HuH-7.5 (cell line): ENCODE measurements around the gene PSENEN.
A peak's percentile ranks its signal among the peaks of the same experiment; 100 is the strongest.

ENCODE experiments used
- DNase-seq: peaks from one replicate; pipeline ENCODE4 v3.0.0; 2011; ENCODE audit warnings: low spot score

Gene PSENEN

DNA sequence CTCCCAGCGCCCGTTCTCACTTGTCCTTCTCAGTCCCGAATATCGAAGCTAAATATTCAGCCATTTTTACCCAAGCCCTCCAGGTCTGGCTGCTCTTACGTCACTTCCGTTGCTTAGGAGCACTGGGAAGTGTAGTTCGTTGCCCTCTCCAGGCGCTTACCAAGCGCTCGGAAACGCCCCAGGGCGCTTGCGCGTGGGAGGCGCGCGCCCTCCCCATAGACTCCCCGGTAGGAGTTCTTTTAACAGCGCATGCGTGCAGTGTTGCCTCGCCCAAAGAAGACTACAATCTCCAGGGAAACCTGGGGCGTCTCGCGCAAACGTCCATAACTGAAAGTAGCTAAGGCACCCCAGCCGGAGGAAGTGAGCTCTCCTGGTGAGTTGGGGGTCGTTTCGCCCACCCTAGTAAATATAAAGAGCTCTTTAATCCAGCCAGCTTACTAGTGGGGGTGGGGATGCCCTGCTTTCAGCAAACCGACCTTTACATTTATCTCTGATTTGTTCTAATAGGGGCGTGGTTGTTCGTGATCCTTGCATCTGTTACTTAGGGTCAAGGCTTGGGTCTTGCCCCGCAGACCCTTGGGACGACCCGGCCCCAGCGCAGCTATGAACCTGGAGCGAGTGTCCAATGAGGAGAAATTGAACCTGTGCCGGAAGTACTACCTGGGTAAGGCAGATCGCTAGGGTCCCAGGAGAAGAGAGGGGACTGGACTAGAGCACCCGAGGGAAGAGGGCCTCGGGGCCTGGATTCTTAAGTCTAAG, at the start of gene PSENEN, which contains the start of gene U2AF1L4:
TSS of gene PSENEN (plus strand) at position 324 of the 759 bp plus-strand sequence. CDS start at position 604, 280 bp downstream.
TSS of gene U2AF1L4 (minus strand) at position 91 of the 759 bp plus-strand sequence. CDS start at position 64, 27 bp downstream.
- peak; percentile 92 for DNase-seq

DNA sequence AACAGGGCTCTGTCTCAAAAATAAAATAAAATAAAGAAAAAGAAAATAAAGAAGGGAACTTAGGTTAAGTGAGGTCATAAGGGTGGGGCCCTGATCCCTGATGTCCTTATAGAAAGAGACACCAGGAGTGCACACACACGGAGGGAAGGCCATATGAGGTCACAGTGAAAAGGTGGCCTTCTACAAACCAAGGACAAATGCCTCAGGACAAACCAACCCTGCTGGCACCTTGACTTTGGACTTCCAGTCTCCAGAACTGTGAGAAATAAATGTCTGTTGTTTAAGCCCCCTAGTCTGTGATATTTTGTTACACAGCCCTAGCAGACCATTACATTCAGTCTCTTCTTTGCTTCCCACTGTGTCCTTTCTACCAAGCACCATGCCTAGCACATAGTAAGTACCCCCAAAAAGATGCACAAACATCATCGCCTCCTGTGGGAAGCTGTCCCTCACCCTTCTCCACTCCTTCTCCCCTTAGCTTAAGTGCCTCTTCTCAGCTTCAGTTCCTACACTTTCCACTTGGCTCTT, 49.5 kb upstream of the PSENEN start:
- DNase-seq = no peak

GRCh38 chr19:35696835-35697234, 48.6 kb upstream of the PSENEN start:
- no peak for DNase-seq

DNA sequence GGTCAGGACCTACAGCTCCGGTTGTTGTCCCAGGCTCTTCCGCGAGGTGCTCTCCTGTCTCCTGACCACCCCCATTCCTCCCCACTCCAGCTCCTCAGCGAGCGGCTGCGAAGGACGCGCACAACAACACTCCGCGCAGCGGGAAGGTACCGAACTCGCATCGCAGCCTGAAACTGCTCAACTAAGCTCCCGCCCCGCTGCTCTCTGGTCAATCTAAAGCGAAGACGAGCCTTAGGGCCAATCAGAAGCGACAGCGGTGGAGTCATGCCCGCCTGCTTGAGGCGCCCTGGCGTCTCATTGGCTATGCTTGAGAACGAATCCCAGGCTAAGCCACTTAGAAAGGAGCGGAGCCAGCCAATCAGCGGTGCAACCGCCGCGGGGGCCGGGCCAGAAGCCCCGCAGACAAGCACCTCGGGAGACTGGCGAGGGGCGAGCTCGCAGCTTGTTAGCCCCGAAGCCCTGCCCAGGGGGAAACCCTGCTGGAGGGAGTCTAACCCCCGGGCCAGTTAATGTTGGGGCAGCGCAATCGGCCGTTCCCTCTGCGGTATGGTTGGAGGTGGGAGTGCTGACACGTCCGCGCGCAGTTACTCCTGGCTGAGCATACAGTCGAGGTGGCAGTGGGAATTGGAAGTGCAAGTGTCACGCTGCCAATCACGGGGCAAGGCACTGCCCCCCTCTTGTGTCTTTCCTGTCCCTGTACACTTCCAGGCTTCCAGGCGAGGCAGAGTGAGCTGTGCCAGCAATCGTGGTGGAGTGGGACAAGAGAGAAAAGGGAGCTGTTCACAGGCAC, 43.0 kb upstream of the PSENEN start:
- DNase-seq = peak; percentile 98

- DNase-seq = no peak
These were observed 42.1 kb upstream of the PSENEN start for GRCh38 chr19:35703343-35703742.

- DNase-seq = no peak
These were observed 41.2 kb upstream of the PSENEN start, which contains the start of gene ZBTB32 for GRCh38 chr19:35704218-35704617. TSS of gene ZBTB32 (plus strand) at chr19:35704558. CDS start at chr19:35714627, 10,069 bp downstream.

- DNase-seq = no peak
These were observed 37.1 kb upstream of the PSENEN start for GRCh38 chr19:35708391-35708790.

DNA sequence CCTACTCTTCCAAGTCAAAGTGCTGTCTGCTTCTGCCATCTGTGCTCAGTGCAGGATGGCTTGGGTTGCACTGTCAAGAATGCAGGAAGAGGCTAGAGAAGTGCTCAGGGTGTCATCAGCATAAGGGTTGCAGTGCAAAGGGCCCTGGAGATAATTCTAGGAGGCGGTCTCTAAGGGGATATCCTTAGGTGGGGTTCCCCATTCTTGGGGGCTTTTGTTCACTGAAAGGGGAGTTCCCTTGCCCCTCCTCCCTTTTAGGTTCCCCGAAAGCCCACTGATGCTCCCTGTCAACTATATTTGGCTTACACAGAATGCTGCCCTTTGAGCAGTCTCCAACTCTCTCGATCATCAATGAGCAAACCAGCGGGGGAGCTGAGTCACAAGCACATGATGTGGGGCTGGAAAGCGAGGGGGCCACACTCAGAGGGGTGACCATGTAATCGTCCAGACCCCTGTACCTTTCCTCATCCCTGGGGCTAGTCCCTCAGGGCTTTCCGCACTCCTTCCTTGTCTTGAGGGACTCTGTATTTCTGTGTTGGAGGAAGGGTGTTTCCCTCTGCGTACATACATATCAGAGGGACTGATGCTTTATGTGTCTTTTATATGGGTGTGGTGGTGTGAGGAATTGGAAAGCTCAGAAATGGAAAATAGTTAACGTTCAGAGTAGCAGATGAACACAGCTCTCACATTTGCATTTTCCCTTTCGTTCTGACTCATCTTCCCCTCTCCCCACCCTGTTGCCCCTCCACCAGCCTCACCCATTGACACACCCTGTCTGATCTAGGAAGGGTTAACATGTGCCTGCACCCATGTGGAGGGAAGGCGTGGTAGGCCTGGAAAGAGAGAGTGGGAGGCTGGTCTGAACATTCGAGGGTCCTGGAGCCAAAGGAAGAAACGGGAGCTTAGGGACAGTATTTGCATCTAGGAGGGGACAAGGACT, 34.4 kb upstream of the PSENEN start:
- DNase-seq = no peak

DNA sequence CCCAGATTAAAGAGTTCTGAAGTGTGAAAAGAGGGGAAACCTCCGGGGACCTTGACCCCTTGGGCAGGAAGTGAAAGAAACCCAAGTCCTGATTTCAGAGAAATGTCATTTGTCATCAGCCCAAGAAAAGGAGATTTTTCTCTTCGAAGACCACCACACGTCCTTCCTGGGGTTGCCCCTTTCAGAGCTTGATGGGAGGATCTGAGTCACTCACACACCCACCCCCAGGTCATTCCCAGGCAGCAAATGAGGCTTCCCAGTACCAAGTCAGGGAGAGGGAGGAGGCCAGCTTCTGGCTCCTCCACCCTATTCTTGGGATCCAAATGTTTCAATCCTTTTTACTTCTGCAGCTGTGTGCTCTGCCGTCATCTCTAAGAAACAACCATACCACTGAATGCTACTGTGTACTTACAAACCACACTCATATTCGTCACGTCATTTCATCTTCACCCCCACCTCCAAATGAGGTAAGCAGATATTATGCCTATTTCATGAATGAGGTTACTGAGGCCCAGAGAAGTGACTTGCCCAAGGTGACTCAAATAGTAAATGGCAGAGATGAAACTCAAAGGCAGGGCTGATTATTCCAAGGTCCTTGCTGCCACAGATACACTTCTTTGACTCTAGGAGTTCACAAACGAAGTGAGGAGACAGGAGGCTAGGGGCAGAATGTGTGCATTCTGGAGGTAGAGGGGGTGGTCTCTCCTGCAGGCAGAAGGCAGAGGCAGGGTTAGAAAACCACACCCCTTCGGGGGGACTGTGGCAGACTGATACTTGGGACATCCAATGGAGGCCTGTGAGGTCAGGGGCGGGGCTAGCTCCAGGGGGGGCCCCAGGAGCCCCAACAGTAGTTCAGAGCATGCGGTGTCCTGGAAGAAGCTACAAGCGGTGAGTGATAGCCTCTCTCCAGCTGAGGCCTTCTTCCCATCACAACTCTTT, 32.6 kb upstream of the PSENEN start:
- DNase-seq = no peak

- DNase-seq = no peak
These were observed 32.0 kb upstream of the PSENEN start for GRCh38 chr19:35713506-35713850.

GRCh38 chr19:35713904-35714495, 31.5 kb upstream of the PSENEN start:
- DNase-seq = no peak

DNA sequence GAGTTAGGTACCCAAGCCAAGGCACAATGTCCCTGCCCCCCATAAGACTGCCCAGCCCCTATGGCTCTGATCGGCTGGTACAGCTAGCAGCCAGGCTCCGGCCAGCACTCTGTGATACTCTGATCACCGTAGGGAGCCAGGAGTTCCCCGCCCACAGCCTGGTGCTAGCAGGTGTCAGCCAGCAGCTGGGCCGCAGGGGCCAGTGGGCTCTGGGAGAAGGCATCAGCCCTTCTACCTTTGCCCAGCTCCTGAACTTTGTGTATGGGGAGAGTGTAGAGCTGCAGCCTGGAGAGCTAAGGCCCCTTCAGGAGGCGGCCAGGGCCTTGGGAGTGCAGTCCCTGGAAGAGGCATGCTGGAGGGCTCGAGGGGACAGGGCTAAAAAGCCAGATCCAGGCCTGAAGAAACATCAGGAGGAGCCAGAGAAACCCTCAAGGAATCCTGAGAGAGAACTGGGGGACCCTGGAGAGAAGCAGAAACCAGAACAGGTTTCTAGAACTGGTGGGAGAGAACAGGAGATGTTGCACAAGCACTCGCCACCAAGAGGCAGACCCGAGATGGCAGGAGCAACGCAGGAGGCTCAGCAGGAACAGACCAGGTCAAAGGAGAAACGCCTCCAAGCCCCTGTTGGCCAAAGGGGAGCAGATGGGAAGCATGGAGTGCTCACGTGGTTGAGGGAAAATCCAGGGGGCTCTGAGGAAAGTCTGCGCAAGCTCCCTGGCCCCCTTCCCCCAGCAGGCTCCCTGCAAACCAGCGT, 30.7 kb upstream of the PSENEN start:
- no peak for DNase-seq

- DNase-seq = no peak
These were observed 30.1 kb upstream of the PSENEN start for GRCh38 chr19:35715355-35715809.

GRCh38 chr19:35715981-35716800, 29.3 kb upstream of the PSENEN start:
- DNase-seq = peak; percentile 86

DNA sequence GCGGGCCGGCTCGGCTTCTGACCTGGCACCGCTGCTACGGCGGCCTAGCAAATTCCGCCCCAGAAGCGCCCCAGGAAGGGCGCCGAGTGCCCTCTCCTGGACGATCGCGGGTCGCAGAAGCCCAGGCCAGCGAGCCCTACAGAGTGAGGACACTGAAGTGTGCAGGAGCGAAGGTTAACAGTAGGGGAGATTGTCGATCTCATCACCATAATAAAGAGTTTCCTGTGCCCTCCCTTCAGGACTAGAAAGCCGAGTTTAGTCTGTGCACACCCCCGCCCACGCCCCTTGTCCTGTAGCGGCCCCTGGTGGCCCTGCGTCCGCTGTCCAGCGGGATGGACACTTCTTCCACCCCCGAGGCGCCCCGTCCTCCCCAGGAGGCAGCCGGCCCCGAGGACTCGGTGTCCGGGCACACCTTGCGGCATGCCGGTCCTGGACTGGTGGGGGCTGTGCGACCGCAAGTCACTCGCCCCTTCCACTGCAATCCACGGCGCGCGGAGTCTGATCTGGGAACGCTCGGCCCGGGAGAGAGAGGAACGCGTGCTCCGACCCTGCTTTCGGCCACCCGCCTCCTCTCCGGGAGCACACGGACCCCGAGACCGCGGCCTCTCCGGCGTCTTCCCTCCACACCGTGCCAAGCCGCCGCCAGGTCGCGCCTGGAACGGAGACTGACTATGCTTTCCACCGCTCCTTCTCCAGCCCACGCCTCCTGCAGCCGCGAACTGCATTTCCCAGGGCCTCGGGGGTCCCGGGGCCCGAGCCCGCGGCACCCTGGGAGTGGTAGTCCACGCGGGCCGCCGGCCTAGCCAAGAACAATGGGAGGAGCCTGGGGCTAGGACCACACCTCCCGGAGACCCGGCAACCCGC, 28.4 kb upstream of the PSENEN start:
- DNase-seq = peak; percentile 97

- DNase-seq = peak; percentile 100
These were observed 27.6 kb upstream of the PSENEN start, which contains the start of gene KMT2B for GRCh38 chr19:35717665-35718344. TSS of gene KMT2B (plus strand) at chr19:35718003. CDS start at chr19:35718019, 16 bp downstream.
